GM19035 (cell line): ENCODE results near the gene KYAT1.

Experiments used
- ATAC-seq: cut with Tn5 transposase; IDR thresholded peaks from one replicate; pipeline ENCODE4 v1.9.1; 2021; ENCODE audit not compliant: unreplicated experiment

Gene KYAT1

DNA sequence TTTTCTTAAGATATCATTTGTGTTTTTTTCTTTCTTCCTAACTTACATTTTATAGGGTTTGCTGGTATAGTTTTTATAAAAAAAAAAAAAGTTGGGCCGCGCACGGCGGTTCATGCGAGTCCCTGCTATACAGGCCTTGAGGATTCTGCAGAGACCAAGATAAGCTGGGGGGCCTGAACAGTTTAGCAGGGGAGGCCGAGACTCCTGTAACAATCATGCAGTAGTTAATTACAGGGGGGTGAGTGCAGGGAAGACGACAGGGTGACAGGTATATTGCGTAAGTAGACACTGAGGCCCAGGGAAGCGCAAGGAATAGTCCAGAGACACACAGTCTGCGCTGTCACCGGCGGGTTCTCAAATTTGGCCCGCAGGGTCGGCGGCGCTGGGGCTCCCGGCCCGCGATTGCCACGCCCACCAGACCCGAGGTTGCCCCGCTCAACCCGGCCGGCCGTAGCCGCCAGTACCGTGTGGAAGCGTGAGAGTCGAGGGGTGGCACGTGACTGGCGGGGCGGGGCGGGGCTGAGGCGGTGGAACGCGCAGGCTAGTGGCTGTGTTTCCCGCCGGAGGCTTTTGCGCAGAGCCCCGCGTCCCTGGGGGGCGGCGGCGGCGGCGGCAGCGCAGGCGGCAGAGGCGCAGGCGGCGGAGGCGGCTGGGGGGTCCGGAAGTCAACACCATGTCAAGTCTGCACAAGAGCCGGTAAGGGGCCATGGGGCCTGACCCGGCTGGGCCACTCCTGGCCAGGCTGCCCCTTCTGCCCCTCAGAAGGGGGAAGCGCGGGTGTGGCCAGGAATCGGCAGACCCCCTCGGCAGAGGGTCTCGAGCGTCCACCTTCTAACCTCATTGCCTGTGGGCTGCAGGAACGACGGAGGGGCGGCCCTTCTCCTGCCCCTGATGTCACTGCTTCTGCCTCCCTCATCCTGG, 94.8 kb downstream of the KYAT1 start, which contains the start of gene TBC1D13:
Gene TBC1D13 (plus strand): TSS at position 573 of the 921 bp plus-strand sequence. CDS start 101 bp downstream, at position 674.
- ATAC-seq, result peak; percentile 90

DNA sequence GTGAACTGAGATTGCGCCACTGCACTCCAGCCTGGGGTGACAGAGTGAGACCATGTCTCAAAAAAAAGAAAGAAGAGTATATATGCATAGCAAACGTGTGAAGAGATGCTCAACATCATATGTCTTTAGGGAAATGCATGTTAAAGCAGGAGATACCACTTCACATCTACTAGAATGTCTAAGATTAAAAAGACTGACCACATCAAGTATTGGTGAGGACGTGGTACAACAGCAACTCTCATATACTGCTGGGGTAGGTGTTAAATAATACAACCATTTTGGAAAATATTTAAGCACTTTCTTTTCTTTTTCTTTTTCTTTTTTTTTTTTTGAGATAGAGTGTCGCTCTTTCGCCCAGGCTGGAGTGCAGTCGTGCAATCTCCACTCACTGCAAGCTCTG, 96.3 kb downstream of the KYAT1 start:
- ATAC-seq, result no peak
